Body of pancreas (tissue), 4 donors: ENCODE results near the gene DDX41. TPM values are rescaled to one million over a fixed set of nuclear protein-coding genes. Genes with fewer than 3 reads are reported as not detected.

Experiments
- ATAC-seq: fragments of 150-250 bp; one replicate; pipeline ENCODE4 v1.9.1; 2016
- DNase-seq, 4 donors: peaks; one replicate each; pipeline ENCODE4 v3.0.0-alpha.2; 2019
- H3K27ac ChIP-seq, 4 donors: fragments of 200-600 bp; sonication (generic); 1 replicate in 3 of 4; 2 replicates in 1 of 4; pipeline versions ENCODE4 v1.5.1 to v1.6.1; 2016 to 2019; ENCODE audit warnings: mild to moderate bottlenecking in 1 of 4, mixed read lengths in 1 of 4, moderate library complexity in 1 of 4
- H3K27me3 ChIP-seq, 2 donors: fragments of 200-600 bp; sonication (generic); one replicate each; pipeline ENCODE4 v1.6.0; 2016; ENCODE audit warnings: mild to moderate bottlenecking in 1 of 2
- H3K36me3 ChIP-seq, 2 donors: fragments of 200-600 bp; sonication (generic); replicated peaks in 1 of 2; 2 replicates each; pipeline ENCODE4 v1.5.1; 2016; ENCODE audit warnings: low read depth in 2 of 2; ENCODE audit not compliant: insufficient read depth in 1 of 2
- H3K4me1 ChIP-seq: fragments of 200-600 bp; sonication (generic); one replicate; pipeline ENCODE4 v1.6.0; 2016
- H3K4me3 ChIP-seq, 2 donors: fragments of 200-600 bp; sonication (generic); 1 replicate in 1 of 2; 2 replicates in 1 of 2; pipeline ENCODE4 v1.5.1; 2016 to 2019
- H3K9me3 ChIP-seq, 3 donors: fragments of 200-600 bp; sonication (generic); 1 replicate in 2 of 3; 2 replicates in 1 of 3; pipeline ENCODE4 v1.5.1; 2016
- POLR2A ChIP-seq, 3 donors: fragments of 450-650 bp; IDR thresholded peaks; one replicate each; pipeline ENCODE4 v1.6.1; 2016; ENCODE audit warnings: antibody characterized with exemption in 3 of 3, mild to moderate bottlenecking in 2 of 3
- WGBS, 2 donors: methylation state at CpG; one replicate each; pipeline ENCODE4 v1.1.5; 2017; 5-methylcytosine and 5-hydroxymethylcytosine counted together
- intact Hi-C: fragments of 100-400 bp; cut with DNase I; formaldehyde crosslinking; loops from one replicate; pipeline ENCODE4 v1.15.1; 2023
- total RNA-seq, 2 donors: library from RNA; depleted of rRNA; stranded (reverse); fragments of >200 nt; gene quantifications; one replicate each; pipeline ENCODE4 v1.1.0, GENCODE V29; 2016
- TF ChIP-seq, protein P1 (sequence below), 7 experiments: fragments of 450-650 bp in 4 of 7; fragments of 200-600 bp in 3 of 7; sonication (generic) in 3 of 7; IDR thresholded peaks; one replicate each; pipeline ENCODE4 v1.5.1; 2016 to 2019; ENCODE audit warnings: antibody characterized with exemption in 7 of 7

Gene DDX41
- total RNA-seq, 2 donors from 2014 or later: 86.1 to 115 TPM

DNA sequence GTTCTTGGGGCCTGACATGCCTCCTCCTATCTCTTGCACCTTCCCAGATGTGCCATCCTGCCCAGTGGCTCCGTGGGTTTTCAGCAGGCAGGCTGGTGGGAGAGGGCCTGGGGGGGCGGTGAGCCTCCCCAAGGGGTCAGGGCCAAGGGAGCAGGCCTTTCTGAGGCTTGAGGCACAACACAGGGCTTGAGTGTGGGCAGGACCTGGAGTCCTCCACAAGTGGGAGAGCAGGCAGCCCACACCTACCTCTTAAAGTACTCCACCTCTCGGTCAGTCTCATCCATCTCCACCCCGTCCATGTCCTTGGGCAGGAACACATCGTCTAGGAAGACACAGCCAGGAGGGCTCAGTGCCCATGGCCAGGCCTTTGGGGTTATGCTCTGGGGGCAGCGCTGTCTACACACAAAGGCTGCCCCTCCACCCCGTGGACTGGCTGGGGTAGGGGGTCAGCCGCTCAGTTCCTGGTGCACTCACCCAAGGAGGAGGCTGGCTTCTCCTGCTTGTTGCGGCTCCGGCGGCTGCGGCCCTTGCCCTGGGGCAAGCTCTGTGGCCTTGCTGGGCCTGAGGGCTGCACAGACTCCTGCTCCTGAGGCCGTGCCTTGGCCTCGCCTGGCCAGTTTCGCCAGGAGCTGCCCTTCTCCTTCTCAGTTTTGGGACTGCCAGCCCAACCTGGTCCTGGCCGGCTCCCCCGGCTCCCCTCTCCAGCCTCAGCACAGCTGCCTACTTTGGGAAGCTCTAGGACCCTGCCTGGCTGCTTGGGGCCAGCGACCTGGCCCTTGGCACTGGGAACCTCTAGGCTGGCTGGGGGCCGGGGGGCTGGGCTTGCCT is 7.2 kb upstream of the DDX41 start:
- TF ChIP-seq, protein P1, sequence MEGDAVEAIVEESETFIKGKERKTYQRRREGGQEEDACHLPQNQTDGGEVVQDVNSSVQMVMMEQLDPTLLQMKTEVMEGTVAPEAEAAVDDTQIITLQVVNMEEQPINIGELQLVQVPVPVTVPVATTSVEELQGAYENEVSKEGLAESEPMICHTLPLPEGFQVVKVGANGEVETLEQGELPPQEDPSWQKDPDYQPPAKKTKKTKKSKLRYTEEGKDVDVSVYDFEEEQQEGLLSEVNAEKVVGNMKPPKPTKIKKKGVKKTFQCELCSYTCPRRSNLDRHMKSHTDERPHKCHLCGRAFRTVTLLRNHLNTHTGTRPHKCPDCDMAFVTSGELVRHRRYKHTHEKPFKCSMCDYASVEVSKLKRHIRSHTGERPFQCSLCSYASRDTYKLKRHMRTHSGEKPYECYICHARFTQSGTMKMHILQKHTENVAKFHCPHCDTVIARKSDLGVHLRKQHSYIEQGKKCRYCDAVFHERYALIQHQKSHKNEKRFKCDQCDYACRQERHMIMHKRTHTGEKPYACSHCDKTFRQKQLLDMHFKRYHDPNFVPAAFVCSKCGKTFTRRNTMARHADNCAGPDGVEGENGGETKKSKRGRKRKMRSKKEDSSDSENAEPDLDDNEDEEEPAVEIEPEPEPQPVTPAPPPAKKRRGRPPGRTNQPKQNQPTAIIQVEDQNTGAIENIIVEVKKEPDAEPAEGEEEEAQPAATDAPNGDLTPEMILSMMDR (IDR thresholded peaks at IDR 0.05): no peak
- TF ChIP-seq POLR2A (IDR thresholded peaks at IDR 0.05): no peak
- Histone ChIP-seq H3K36me3 (peaks cover 0 to 22% of the 10 kb centered on the region in 2 donors), H3K27me3 (no peaks in the 10 kb centered on the region), H3K4me3 (no peak overlapping the region), H3K4me1 (peaks cover 5% of the 10 kb centered on the region), H3K27ac (no peak overlapping the region), H3K9me3 (no peaks in the 10 kb centered on the region)
- DNase-seq (no peak), ATAC-seq (no peak)
- intact Hi-C loops: no loop called here
- WGBS, 2 donors: 90 to 95% methylated on average over 8 to 19 of the region's 19 CpGs

DNA sequence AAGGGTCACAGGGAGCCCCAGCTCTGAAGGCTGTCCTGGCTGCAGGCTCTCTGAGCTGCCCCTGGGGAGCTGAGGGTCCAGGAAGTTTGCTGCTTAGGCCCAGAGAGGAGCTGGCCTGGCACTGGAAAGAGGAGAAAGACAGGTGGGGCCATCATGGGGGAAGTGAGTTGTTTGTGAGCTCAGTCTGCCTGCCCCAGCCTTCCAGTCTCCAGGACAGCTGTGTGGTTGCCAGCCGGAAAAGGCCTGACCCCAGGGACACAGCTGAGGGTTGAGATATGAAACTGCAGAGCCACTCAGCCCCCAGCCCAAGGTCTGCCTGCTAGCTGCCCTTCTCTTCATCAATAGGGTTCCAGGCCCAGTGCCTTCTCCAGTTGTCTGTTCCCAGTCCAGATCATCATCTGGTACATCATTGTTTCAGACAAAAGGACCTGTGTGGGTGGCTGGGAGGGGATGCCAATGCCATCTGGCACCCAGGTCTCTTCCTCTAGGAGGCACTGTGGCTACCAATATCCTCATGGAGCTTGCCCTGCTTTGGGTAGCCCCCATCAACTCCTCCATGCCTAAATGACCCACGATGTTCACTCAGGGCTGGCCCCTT is 4.3 kb upstream of the DDX41 start:
- WGBS, 2 donors: 75% methylated on average over 2 of the region's 2 CpGs; no CpG with 5 or more reads in 1 of the 2 donors
- no peaks in the 10 kb centered on the region for H3K9me3 ChIP-seq
- no peak overlapping the region for H3K4me3 ChIP-seq
- H3K36me3 ChIP-seq: peaks cover 0 to 17% of the 10 kb centered on the region in 2 donors
- no peak for TF ChIP-seq POLR2A (IDR thresholded peaks at IDR 0.05)
- ATAC-seq (no peak), DNase-seq (no peak)
- intact Hi-C loops: no loop called here
- no peaks in the 10 kb centered on the region for H3K27me3 ChIP-seq
- peaks cover 10% of the 10 kb centered on the region for H3K4me1 ChIP-seq
- H3K27ac ChIP-seq: no peak overlapping the region

DNA sequence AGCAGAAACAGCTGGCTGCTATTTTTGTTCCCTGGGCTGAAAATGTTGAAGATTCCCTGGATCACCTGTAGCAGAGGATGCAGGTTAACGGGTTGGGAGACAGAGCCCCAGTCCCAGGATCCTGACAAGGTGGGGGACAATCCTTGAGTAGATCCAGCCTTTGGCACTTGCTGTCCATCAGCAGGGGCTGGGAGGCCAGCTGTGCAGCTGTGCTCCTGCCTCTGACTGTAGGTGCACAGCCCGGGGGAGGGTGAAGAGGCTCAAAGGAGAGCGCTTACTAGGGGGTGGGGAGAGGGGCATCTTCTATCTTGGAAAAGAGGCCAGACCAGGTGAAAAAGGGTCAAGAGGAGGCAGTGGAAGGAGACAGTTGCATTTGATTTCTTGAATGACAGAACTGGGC is 3.5 kb upstream of the DDX41 start:
- no peak for TF ChIP-seq POLR2A (IDR thresholded peaks at IDR 0.05)
- TF ChIP-seq, protein P1 (IDR thresholded peaks at IDR 0.05): no peak
- no peaks in the 10 kb centered on the region for H3K27me3 ChIP-seq
- peaks cover 0 to 17% of the 10 kb centered on the region in 2 donors for H3K36me3 ChIP-seq
- no peaks in the 10 kb centered on the region for H3K9me3 ChIP-seq
- ATAC-seq: no peak
- WGBS, 2 donors: 77 to 100% methylated on average over 3 of the region's 3 CpGs
- peaks cover 18% of the 10 kb centered on the region for H3K4me1 ChIP-seq
- H3K27ac ChIP-seq: no peak overlapping the region
- DNase-seq: no peak
- intact Hi-C loops: no loop called here
- H3K4me3 ChIP-seq: no peak overlapping the region

DNA sequence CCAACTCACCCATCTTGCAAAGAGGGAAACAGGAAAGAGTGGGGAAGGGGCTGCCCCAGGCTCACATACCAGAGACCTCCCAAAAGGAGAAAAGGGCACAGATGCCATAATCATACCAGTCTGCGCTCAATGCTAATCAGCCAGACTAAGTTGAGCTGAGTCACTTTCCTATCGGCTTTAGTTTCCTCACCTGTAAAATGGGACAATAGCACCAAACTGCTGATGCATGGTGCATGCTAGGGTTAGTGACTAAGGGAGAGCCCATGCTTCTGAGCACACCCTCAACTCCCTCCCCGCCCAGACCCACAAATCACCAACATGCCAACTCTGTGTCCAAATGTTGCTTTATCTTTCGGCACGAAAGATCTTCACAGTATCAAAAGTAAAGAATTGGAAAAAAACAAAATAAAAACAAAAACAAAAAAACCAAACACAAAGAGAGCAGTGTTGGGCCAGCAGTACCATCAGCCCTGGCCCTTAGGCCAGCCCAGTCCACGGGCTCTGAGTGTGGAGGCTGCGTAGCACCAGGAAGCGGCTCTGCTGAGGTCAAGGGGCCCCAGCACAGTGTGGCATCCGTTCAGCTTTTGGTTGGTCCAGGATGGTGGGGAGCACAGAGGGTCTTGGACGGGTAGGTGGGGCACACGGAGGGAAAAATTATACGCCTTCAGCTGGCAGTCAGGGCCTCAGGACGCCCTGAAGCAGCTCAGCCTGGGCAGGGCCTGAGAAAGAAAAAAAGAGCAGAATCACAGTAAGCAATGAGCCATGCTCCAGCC is 2.9 kb upstream of the DDX41 start:
- WGBS, 2 donors: 84% methylated on average over 12 to 13 of the region's 13 CpGs

More for the DNA sequence above, 2.9 kb upstream of the DDX41 start:
- intact Hi-C loops: no loop called here
- H3K4me3 ChIP-seq: no peak overlapping the region
- DNase-seq (no peak), ATAC-seq (no peak)
- TF ChIP-seq, protein P1 (IDR thresholded peaks at IDR 0.05): no peak
- TF ChIP-seq POLR2A (IDR thresholded peaks at IDR 0.05): no peak
- H3K27me3 ChIP-seq: no peaks in the 10 kb centered on the region
- H3K36me3 ChIP-seq: peaks cover 4 to 20% of the 10 kb centered on the region in 2 donors
- no peaks in the 10 kb centered on the region for H3K9me3 ChIP-seq
- H3K27ac ChIP-seq: no peak overlapping the region
- peaks cover 24% of the 10 kb centered on the region for H3K4me1 ChIP-seq
